ENCODE results near the gene SMOC2. TPM values are rescaled to one million over a fixed set of nuclear protein-coding genes. Genes with fewer than 3 reads are reported as not detected.

The SMOC2 gene
- total RNA-seq, 4 donors from 2014 or later = 9.0 to 25.7 (median 15.2) TPM

- Histone ChIP-seq H3K27ac (no peak overlapping the region), H3K4me3 (replicated peaks in 1 of 3) (no peak overlapping the region), H3K36me3 (no peaks in the 10 kb centered on the region), H3K9me3 (no peaks in the 10 kb centered on the region), H3K4me1 (peaks cover 9 to 11% of the 10 kb centered on the region in 2 donors), H3K27me3 (no peaks in the 10 kb centered on the region)
- TF ChIP-seq, protein P1, sequence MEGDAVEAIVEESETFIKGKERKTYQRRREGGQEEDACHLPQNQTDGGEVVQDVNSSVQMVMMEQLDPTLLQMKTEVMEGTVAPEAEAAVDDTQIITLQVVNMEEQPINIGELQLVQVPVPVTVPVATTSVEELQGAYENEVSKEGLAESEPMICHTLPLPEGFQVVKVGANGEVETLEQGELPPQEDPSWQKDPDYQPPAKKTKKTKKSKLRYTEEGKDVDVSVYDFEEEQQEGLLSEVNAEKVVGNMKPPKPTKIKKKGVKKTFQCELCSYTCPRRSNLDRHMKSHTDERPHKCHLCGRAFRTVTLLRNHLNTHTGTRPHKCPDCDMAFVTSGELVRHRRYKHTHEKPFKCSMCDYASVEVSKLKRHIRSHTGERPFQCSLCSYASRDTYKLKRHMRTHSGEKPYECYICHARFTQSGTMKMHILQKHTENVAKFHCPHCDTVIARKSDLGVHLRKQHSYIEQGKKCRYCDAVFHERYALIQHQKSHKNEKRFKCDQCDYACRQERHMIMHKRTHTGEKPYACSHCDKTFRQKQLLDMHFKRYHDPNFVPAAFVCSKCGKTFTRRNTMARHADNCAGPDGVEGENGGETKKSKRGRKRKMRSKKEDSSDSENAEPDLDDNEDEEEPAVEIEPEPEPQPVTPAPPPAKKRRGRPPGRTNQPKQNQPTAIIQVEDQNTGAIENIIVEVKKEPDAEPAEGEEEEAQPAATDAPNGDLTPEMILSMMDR (IDR thresholded peaks at IDR 0.05) = no peak
- no peak for TF ChIP-seq POLR2A (IDR thresholded peaks at IDR 0.05)
- DNase-seq = no peak
- WGBS, 2 donors = 96% methylated on average over 13 of the region's 14 CpGs
- intact Hi-C loops (cut with DNase I) = no loop called here
These were observed 214.6 kb downstream of the SMOC2 start for GRCh38 chr6:168655462-168656152.

GRCh38 chr6:168658059-168658458 is 217.1 kb downstream of the SMOC2 start:
- H3K27me3 ChIP-seq = no peaks in the 10 kb centered on the region
- no peaks in the 10 kb centered on the region for H3K4me1 ChIP-seq
- no peak overlapping the region for H3K27ac ChIP-seq
- intact Hi-C loops (cut with DNase I) = no loop called here
- TF ChIP-seq POLR2A (IDR thresholded peaks at IDR 0.05) = no peak
- TF ChIP-seq, protein P1 (IDR thresholded peaks at IDR 0.05) = peak in 3 of 6 experiments; percentile 7 to 14 (median 9)
- no peaks in the 10 kb centered on the region for H3K9me3 ChIP-seq
- H3K4me3 ChIP-seq (replicated peaks in 1 of 3) = no peak overlapping the region
- WGBS, 2 donors = 100% methylated on average over 1 of the region's 1 CpG
- no peaks in the 10 kb centered on the region for H3K36me3 ChIP-seq
- DNase-seq = no peak

DNA sequence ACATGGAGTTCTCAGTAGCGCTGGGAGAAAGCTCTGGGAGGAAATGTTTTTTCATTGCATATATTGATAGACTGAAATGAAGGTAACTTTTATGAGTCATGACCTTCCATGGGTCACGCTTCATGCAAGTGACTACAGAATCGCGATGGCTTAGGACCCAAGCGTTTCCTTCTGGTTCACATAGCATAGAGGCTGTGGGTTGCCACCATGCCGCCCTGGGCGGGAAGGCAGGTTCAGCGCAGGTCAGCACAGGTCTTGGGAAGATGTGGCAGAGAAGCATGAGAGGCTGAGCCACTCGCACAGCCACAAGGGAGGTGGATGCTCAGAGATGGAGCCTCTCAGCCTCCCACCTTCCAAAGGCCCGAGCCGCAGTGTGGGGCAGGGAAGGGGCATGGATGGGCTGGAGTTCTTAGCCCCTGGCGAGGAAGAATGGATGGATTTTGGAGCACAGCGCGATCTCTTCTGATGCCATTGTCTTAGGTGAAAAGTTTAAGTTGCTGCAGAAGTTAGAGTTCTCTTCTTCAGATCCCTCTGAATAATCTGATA is 219.5 kb downstream of the SMOC2 start:
- no peaks in the 10 kb centered on the region for H3K9me3 ChIP-seq
- DNase-seq = no peak
- no peaks in the 10 kb centered on the region for H3K27me3 ChIP-seq
- no peak overlapping the region for H3K27ac ChIP-seq
- WGBS, 2 donors = 97 to 99% methylated on average over 14 of the region's 14 CpGs
- H3K36me3 ChIP-seq = no peaks in the 10 kb centered on the region
- no peaks in the 10 kb centered on the region for H3K4me1 ChIP-seq
- intact Hi-C loops (cut with DNase I) = no loop called here
- TF ChIP-seq, protein P1 (IDR thresholded peaks at IDR 0.05) = no peak
- no peak for TF ChIP-seq POLR2A (IDR thresholded peaks at IDR 0.05)
- H3K4me3 ChIP-seq (replicated peaks in 1 of 3) = no peak overlapping the region

GRCh38 chr6:168662301-168662936 is 221.4 kb downstream of the SMOC2 start:
- Histone ChIP-seq H3K4me1 (no peaks in the 10 kb centered on the region), H3K36me3 (no peaks in the 10 kb centered on the region), H3K27ac (no peak overlapping the region), H3K9me3 (no peaks in the 10 kb centered on the region), H3K27me3 (no peaks in the 10 kb centered on the region), H3K4me3 (replicated peaks in 1 of 3) (no peak overlapping the region)
- DNase-seq = no peak
- TF ChIP-seq POLR2A (IDR thresholded peaks at IDR 0.05) = no peak
- TF ChIP-seq, protein P1 (IDR thresholded peaks at IDR 0.05) = no peak
- WGBS, 2 donors = 85 to 89% methylated on average over 17 of the region's 17 CpGs
- intact Hi-C loops (cut with DNase I) = no loop called here

DNA sequence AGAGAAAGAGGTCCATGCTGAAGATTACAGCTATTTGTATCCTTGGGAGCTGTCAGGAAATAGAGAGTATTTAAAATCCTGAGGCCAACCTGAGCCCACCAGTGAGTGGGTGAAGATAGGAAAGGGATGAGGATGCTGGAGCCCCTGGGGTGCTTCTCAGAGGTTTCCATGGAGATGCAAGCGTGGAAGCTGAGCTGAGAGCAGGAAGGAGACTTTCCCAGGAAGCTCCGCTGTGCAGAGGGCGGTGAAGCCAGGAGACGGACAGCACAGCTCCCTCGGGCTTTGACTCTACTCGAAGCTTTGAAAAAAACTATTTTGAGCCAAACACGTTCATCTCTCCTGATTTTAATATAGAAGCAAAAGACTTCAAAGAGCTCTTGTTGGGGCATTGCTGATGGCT is 222.1 kb downstream of the SMOC2 start:
- intact Hi-C loops (cut with DNase I) = no loop called here

More for the DNA sequence above, 222.1 kb downstream of the SMOC2 start:
- TF ChIP-seq POLR2A (IDR thresholded peaks at IDR 0.05) = no peak
- TF ChIP-seq, protein P1 (IDR thresholded peaks at IDR 0.05) = no peak
- Histone ChIP-seq H3K4me1 (no peaks in the 10 kb centered on the region), H3K36me3 (no peaks in the 10 kb centered on the region), H3K27me3 (no peaks in the 10 kb centered on the region), H3K27ac (no peak overlapping the region), H3K9me3 (no peaks in the 10 kb centered on the region), H3K4me3 (replicated peaks in 1 of 3) (no peak overlapping the region)
- 59 to 63% methylated on average over 7 of the region's 7 CpGs for WGBS, 2 donors
- DNase-seq = no peak

Data from thyroid gland (tissue), 4 donors.